AG04450 (cell line): Measurements from ENCODE around the gene BCAS1. TPM values are rescaled to one million over a fixed set of nuclear protein-coding genes. Genes with fewer than 3 reads are reported as not detected.
"Not testable (repeated sequence)": the region's sequence is repeated elsewhere in the genome, so short reads cannot be mapped to it uniquely, and the experiment has no call there.

Experiments used
- CTCF ChIA-PET: fragments of 300-600, 350-600 bp; formaldehyde crosslinking; extraction: SDS; loops from one replicate; lab custom pipeline; 2022; ENCODE audit warnings: antibody characterized with exemption, inconsistent platforms; lab: Charles Lee
- POLR2A ChIA-PET: fragments of 350-600 bp; formaldehyde crosslinking; extraction: SDS; loops from one replicate; lab custom pipeline; 2021; ENCODE audit warnings: antibody characterized with exemption, inconsistent platforms; lab: Yijun Ruan, JAX
- DNase-seq: peaks from one replicate; pipeline ENCODE4 v3.0.0-alpha.2; 2011; ENCODE audit warnings: low read depth, low spot score
- H3K27ac ChIP-seq: one replicate; pipeline ENCODE4 v1.5.1; 2012; ENCODE audit warnings: low read depth, low read length, control low read depth
- H3K27me3 ChIP-seq: one replicate; pipeline ENCODE4 v1.6.0; 2012; ENCODE audit warnings: low read length; ENCODE audit not compliant: control insufficient read depth, insufficient read depth
- H3K4me3 ChIP-seq: 2 replicates; pipeline ENCODE4 v1.5.1; 2011; ENCODE audit warnings: mild to moderate bottlenecking, low read depth, low read length, control low read depth
- H3K9me3 ChIP-seq: 2 replicates; pipeline ENCODE4 v1.5.1; 2012; ENCODE audit warnings: low read length; ENCODE audit not compliant: control insufficient read depth, insufficient read depth
- polyA plus RNA-seq: library from polyadenylated mRNA; depleted of rRNA; stranded (reverse); fragments of >200 nt; gene quantifications from 2 replicates; pipeline ENCODE4 v1.2.3, GENCODE V29; 2011
- TF ChIP-seq, protein P1 (sequence below): IDR thresholded peaks from 2 replicates; pipeline ENCODE4 v1.5.1; 2011; ENCODE audit warnings: low read depth, low read length, control low read depth, inconsistent platforms

Gene BCAS1
- polyA plus RNA-seq, 1 experiment: not detected

DNA sequence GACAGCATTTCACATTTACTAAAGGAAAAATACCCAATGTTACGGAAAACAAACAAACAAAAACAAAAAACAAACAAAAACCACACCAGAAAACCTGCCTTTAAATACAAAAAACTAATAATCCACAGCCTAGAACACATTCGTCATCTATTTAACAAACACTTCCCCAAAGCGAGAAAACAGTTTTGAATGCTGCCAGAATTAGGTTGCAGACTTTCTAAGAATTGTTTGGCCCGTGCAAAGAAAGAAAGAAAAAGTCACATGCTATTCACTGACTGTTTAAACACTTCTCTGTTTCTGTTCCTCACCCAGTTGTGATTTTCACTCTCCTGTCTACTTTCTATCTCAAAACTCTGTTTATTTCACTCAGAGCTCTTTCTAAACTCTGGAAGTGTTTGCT is 52.5 kb downstream of the BCAS1 start:
- ChIA-PET CTCF (no interaction called here), POLR2A (interaction anchor here (0.6 kb wide), 1 partner anchor 288 kb away, joined by 4 read pairs; no protein-coding TSS in a partner anchor)
- Histone ChIP-seq H3K27me3 (no peaks in the 10 kb centered on the region), H3K27ac (no peak overlapping the region), H3K9me3 (no peaks in the 10 kb centered on the region), H3K4me3 (no peak overlapping the region)
- DNase-seq: no peak
- TF ChIP-seq, protein P1, sequence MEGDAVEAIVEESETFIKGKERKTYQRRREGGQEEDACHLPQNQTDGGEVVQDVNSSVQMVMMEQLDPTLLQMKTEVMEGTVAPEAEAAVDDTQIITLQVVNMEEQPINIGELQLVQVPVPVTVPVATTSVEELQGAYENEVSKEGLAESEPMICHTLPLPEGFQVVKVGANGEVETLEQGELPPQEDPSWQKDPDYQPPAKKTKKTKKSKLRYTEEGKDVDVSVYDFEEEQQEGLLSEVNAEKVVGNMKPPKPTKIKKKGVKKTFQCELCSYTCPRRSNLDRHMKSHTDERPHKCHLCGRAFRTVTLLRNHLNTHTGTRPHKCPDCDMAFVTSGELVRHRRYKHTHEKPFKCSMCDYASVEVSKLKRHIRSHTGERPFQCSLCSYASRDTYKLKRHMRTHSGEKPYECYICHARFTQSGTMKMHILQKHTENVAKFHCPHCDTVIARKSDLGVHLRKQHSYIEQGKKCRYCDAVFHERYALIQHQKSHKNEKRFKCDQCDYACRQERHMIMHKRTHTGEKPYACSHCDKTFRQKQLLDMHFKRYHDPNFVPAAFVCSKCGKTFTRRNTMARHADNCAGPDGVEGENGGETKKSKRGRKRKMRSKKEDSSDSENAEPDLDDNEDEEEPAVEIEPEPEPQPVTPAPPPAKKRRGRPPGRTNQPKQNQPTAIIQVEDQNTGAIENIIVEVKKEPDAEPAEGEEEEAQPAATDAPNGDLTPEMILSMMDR: no peak

DNA sequence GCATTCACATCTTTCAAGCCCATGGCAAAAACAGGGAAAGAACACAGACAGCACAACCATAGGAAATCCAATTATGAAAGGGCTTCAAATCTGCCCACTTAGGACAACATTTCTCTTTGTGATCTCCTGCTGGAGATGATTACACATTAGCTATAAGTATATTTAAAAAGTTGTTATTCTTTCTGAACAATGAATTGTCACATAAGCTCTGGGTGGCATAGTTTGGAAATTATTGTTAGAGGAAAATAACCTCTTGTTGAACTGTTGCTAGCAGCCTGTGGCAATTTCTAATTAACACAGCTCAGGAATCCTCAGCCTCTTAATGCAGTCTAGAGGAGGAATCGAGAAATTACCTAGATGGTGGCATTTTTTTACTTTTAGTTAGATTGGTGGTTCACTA is 54.9 kb downstream of the BCAS1 start:
- CTCF ChIA-PET: no interaction called here

DNA sequence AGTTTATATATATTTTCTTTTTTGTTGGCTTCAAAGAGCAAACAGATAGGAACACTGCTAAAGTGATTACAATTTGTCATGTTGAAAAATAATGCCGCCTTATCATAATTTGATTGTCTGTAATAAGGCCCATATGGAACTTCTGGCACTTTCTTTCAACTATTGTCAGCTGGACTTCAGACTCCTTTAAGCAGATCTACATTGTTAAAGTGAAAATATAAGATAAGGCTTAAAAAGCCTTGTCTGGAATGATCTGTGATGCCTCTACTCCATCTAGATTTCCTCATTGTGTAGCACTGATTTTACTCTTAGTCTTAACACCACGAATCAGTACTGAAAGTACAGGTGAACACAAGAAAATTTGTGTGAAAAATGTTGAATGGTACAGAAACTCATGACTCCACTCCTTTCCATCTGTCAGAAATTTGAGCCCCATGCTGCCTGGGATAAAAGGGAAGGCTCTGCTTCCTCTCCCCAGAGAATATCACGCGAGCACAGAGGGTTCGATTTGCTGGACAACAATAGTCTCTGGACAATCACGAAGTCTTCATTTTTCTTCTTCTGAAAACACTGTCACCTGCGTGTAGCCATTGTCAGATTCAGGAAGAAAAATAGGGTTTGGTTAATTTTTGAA is 56.0 kb downstream of the BCAS1 start:
- Histone ChIP-seq H3K27me3 (no peaks in the 10 kb centered on the region), H3K9me3 (no peaks in the 10 kb centered on the region), H3K27ac (no peak overlapping the region), H3K4me3 (no peak overlapping the region)
- CTCF ChIA-PET: no interaction called here
- TF ChIP-seq, protein P1: no peak
- POLR2A ChIA-PET: no interaction called here
- no peak for DNase-seq

More for the DNA sequence above, 54.9 kb downstream of the BCAS1 start:
- no peak for DNase-seq
- POLR2A ChIA-PET: no interaction called here
- no peak overlapping the region for H3K27ac ChIP-seq
- TF ChIP-seq, protein P1: no peak
- no peaks in the 10 kb centered on the region for H3K9me3 ChIP-seq
- H3K27me3 ChIP-seq: no peaks in the 10 kb centered on the region
- H3K4me3 ChIP-seq: no peak overlapping the region

DNA sequence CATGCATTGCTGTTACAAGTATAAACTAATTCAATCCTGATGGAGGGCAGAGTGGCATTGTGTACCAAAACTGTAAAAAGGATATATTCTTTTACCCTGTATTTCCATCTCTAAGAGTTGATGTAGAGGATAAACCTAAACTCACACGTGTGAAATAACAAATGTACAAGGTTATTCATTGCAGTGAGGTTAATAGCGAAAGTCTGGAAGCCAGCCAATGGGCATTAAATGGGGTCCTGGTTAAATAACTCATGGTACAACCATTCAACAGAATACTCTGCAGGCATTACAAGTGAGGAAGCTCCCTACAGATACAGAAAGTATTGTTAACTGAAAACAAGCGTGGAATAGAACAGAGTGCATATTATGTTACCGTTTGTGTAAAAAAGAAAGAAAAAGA is 56.9 kb downstream of the BCAS1 start:
- no peak overlapping the region for H3K4me3 ChIP-seq
- no peaks in the 10 kb centered on the region for H3K9me3 ChIP-seq
- H3K27me3 ChIP-seq: no peaks in the 10 kb centered on the region
- TF ChIP-seq, protein P1: no peak
- POLR2A ChIA-PET: no interaction called here
- no peak for DNase-seq
- CTCF ChIA-PET: no interaction called here
- no peak overlapping the region for H3K27ac ChIP-seq

DNA sequence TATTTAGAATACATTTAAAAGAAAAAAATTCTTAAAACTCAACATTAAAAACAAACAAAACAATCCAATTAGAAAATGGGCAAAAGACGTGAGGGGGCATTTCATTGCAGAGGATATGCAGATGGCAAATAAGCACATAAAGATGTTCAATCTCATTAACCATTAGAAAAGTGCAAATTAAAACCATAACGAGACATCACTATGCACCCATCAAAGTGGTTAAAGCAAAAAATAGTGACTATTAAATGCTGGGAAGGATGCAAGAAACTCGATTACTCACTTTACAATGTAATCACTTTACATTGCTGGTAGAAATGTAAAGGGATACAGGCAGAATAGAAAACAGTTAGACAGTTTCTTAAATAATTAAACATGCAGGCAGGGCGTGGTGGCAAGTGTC is 59.0 kb downstream of the BCAS1 start:
- POLR2A ChIA-PET: no interaction called here
- Histone ChIP-seq H3K27ac (no peak overlapping the region), H3K9me3 (no peaks in the 10 kb centered on the region), H3K4me3 (no peak overlapping the region), H3K27me3 (no peaks in the 10 kb centered on the region)
- TF ChIP-seq, protein P1: no peak
- CTCF ChIA-PET: no interaction called here
- no peak for DNase-seq

DNA sequence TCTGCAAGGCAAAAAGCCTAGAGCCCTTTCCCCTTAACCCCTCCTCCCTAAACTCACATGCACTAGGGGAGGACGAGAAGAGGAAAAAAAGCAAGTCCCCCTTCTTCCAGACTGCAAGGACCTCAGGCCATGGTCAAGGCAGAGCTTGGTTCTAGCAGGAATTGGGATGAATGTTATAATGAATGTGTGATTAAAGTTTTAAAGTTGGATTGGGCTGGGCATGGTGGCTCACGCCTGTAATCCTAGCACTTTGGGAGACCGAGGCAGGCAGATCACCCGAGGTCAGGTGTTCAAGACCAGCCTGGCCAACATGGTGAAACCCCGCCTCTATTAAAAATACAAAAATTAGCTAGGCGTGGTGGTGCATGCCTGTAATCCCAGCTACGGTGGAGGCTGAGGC is 64.2 kb downstream of the BCAS1 start:
- H3K9me3 ChIP-seq, H3K27me3 ChIP-seq, CTCF ChIA-PET, H3K27ac ChIP-seq, H3K4me3 ChIP-seq, POLR2A ChIA-PET, DNase-seq: not testable (repeated sequence)
